Testis (tissue), 3 donors: ENCODE results near the gene POLR2J. TPM values are rescaled to one million over a fixed set of nuclear protein-coding genes. Genes with fewer than 3 reads are reported as not detected.

ENCODE experiments used
- DNase-seq: peaks from one replicate; pipeline ENCODE4 v3.0.0-alpha.2; 2019
- H3K27ac ChIP-seq, 2 donors: fragments of 200-600 bp; sonication (generic); one replicate each; pipeline ENCODE4 v1.5.1; 2019
- H3K27me3 ChIP-seq: fragments of 200-600 bp; sonication (generic); one replicate; pipeline ENCODE4 v1.5.1; 2019
- H3K36me3 ChIP-seq: fragments of 200-600 bp; sonication (generic); one replicate; pipeline ENCODE4 v1.5.1; 2017; ENCODE audit warnings: low read depth; ENCODE audit errors: missing control alignments
- H3K4me1 ChIP-seq: fragments of 200-600 bp; sonication (generic); one replicate; pipeline ENCODE4 v1.5.1; 2019
- H3K4me3 ChIP-seq, 2 donors: fragments of 200-600 bp; sonication (generic); one replicate each; pipeline ENCODE4 v1.5.1; 2017 to 2019
- H3K9me3 ChIP-seq: fragments of 200-600 bp; sonication (generic); one replicate; pipeline ENCODE4 v1.5.1; 2017
- POLR2A ChIP-seq: fragments of 450-650 bp; IDR thresholded peaks from one replicate; pipeline ENCODE4 v1.6.1; 2017; ENCODE audit warnings: antibody characterized with exemption, mild to moderate bottlenecking, moderate library complexity
- WGBS, 2 donors: methylation state at CpG; one replicate each; pipeline ENCODE4 v1.1.5; 2018; 5-methylcytosine and 5-hydroxymethylcytosine counted together
- intact Hi-C: fragments of 100-400 bp; cut with DNase I; formaldehyde crosslinking; loops from one replicate; pipeline ENCODE4 v1.15.1; 2023; ENCODE audit warnings: low total_unique reads
- polyA plus RNA-seq: library from polyadenylated mRNA; stranded (reverse); fragments of 350-450 nt; fragmentation: Illumina TruSeq; extraction: RNeasy Lipid Tissue Mini Kit (QIAGEN cat#74804); gene quantifications from one replicate; pipeline ENCODE4 v1.2.3, GENCODE V29; 2014; ENCODE audit warnings: low read depth, low replicate concordance; ENCODE audit not compliant: insufficient read depth
- total RNA-seq, 2 donors: library from RNA; depleted of rRNA; stranded (reverse); fragments of >200 nt; gene quantifications; one replicate each; pipeline ENCODE4 v1.2.3, GENCODE V29; 2016
- TF ChIP-seq, protein P1 (sequence below), 3 experiments: fragments of 450-650 bp in 2 of 3; fragments of 200-600 bp in 1 of 3; sonication (generic) in 1 of 3; IDR thresholded peaks; one replicate each; pipeline ENCODE4 v1.5.1; 2016 to 2019; ENCODE audit warnings: antibody characterized with exemption in 3 of 3, mild to moderate bottlenecking in 2 of 3, moderate library complexity in 1 of 3

POLR2J gene
- total and polyA plus RNA-seq, 3 donors from 2014 or later: 33.9 to 73.1 (median 46.0) TPM

DNA sequence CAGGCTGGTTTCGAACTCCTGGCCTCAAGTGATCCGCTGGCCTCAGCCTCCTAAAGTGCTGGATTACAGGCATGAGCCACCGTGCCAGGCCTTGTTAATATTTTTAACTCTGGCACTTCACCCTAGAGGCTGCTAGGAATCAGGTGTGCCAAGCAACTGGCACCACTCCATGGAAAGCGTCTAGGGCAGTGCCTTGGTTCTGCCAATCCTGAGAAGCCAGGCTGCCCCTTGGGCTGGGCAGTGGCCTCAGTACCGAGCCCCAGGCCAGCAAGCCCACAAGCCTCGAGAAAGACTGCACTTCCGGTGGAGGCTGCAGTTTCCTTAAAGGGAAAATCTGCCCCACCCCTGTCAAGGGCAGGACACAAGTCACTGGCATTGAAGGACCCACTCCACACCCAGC is 25.4 kb downstream of the POLR2J start:
- H3K27me3 ChIP-seq: no peaks in the 10 kb centered on the region
- H3K9me3 ChIP-seq: no peaks in the 10 kb centered on the region
- 85 to 89% methylated on average over 6 to 7 of the region's 7 CpGs for WGBS, 2 donors
- TF ChIP-seq POLR2A: no peak
- TF ChIP-seq, protein P1, sequence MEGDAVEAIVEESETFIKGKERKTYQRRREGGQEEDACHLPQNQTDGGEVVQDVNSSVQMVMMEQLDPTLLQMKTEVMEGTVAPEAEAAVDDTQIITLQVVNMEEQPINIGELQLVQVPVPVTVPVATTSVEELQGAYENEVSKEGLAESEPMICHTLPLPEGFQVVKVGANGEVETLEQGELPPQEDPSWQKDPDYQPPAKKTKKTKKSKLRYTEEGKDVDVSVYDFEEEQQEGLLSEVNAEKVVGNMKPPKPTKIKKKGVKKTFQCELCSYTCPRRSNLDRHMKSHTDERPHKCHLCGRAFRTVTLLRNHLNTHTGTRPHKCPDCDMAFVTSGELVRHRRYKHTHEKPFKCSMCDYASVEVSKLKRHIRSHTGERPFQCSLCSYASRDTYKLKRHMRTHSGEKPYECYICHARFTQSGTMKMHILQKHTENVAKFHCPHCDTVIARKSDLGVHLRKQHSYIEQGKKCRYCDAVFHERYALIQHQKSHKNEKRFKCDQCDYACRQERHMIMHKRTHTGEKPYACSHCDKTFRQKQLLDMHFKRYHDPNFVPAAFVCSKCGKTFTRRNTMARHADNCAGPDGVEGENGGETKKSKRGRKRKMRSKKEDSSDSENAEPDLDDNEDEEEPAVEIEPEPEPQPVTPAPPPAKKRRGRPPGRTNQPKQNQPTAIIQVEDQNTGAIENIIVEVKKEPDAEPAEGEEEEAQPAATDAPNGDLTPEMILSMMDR (IDR thresholded peaks at IDR 0.05): no peak
- no peak overlapping the region for H3K4me3 ChIP-seq
- H3K4me1 ChIP-seq: no peaks in the 10 kb centered on the region
- H3K36me3 ChIP-seq: no peaks in the 10 kb centered on the region
- no peak overlapping the region for H3K27ac ChIP-seq
- intact Hi-C loops: no loop called here
- no peak for DNase-seq

DNA sequence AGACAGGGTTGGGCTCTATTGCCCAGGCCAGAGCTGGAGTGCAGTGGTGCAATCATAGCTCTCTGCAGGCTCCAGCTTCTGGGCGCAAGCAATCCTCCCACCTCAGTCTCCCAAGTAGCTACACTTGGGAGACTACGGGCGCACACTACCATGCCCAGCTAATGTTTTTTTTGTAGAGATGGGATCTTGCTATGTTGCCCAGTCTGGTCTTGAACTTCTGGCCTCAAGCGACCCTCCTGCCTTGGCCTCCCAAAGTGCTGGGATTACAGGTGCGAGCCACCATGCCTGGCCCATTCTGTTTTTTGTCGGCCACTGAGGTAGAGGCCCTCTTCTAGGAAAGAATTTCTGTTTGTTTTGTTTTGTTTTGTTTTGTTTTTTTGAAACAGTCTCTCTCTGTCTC is 26.3 kb downstream of the POLR2J start:
- Histone ChIP-seq H3K9me3 (no peaks in the 10 kb centered on the region), H3K27ac (no peak overlapping the region), H3K4me1 (no peaks in the 10 kb centered on the region), H3K4me3 (no peak overlapping the region), H3K36me3 (no peaks in the 10 kb centered on the region), H3K27me3 (no peaks in the 10 kb centered on the region)
- TF ChIP-seq, protein P1 (IDR thresholded peaks at IDR 0.05): no peak
- no peak for TF ChIP-seq POLR2A
- WGBS, 2 donors: 97 to 100% methylated on average over 6 of the region's 6 CpGs
- DNase-seq: no peak
- intact Hi-C loops: no loop called here

DNA sequence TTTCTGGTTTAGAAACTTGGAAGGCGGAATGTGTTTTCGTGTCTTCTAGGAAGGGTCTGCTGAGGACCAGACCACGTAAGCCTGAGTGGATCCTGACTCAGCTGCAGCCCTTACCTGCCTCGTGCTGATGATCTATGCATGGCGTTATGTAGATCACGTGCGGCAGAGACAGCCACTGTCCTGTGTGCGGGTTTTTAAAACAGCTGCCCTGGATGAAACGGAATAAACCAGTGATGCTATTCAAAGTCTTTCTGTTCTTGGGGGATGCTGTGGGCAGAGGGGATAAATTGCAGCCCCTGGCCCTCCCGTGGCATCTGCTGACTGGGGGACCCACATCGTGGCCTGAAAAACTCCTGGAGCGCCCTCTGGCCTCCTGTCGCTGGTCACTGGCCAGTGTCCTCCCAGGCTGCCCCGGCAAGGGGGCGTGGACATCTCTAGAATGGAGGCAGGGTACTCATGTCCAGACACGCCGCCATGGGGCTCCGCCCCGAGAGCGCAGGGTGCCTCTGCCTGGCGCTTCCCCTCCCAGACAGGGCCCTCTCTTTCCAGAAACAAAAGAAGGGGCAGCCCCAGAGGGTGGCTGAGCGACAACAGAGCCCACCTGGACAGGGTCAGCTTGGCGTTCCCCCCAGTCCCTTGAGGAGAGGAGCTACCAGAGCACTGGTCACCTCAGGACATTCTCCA is 27.2 kb downstream of the POLR2J start:
- H3K36me3 ChIP-seq: no peaks in the 10 kb centered on the region
- intact Hi-C loops: no loop called here
- no peak overlapping the region for H3K27ac ChIP-seq
- H3K27me3 ChIP-seq: no peaks in the 10 kb centered on the region
- TF ChIP-seq, protein P1 (IDR thresholded peaks at IDR 0.05): no peak
- TF ChIP-seq POLR2A: no peak
- no peaks in the 10 kb centered on the region for H3K9me3 ChIP-seq
- H3K4me3 ChIP-seq: no peak overlapping the region
- H3K4me1 ChIP-seq: no peaks in the 10 kb centered on the region
- DNase-seq: no peak
- 70 to 74% methylated on average over 9 to 21 of the region's 23 CpGs for WGBS, 2 donors

DNA sequence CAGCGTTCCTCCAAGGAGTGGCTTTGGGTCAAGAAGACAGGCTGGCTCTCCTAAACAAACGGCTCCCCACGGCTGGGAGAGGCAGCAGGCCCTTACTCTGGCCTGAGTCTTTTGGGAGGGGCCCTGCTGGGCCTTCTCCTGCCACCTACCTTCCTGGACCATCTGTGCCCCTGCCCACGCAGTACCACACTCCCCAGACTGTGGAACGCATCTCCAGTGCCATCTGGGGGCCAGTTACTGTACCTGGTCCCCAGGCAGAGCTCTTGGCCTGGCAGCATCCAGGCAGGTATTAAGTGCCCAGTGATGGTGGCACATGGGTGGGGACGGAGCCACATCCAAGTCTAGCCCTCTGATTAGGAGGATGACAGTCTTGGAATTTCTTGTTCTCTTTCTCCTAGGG is 28.5 kb downstream of the POLR2J start:
- Histone ChIP-seq H3K4me3 (no peak overlapping the region), H3K27me3 (no peaks in the 10 kb centered on the region), H3K27ac (no peak overlapping the region), H3K4me1 (no peaks in the 10 kb centered on the region), H3K9me3 (no peaks in the 10 kb centered on the region), H3K36me3 (no peaks in the 10 kb centered on the region)
- TF ChIP-seq, protein P1 (IDR thresholded peaks at IDR 0.05): no peak
- TF ChIP-seq POLR2A: no peak
- no peak for DNase-seq
- intact Hi-C loops: no loop called here
- WGBS, 2 donors: 81 to 84% methylated on average over 6 of the region's 6 CpGs

DNA sequence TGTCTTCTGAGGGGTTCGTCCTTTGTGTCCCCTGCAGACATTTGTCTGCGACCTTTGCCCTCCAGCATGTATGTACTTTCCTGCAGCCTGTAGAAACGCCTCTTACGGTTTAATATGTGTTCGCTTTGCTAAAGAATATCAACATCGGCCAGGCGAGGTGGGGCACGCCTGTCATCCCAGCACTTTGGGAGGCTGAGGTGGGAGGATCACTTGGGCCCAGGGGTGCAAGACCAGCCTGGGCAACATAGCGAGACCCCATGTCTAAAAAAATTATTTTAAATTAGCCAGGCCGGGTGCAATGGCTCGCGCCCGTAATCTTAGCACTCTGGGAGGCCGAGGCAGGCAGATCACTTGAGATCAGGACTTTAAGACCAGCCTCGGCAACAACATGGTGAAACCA is 29.6 kb downstream of the POLR2J start:
- Histone ChIP-seq H3K27ac (no peak overlapping the region), H3K4me1 (no peaks in the 10 kb centered on the region)
- intact Hi-C loops: no loop called here

More for the DNA sequence above, 29.6 kb downstream of the POLR2J start:
- Histone ChIP-seq H3K4me3 (no peak overlapping the region), H3K9me3 (no peaks in the 10 kb centered on the region), H3K36me3 (no peaks in the 10 kb centered on the region), H3K27me3 (no peaks in the 10 kb centered on the region)
- WGBS, 2 donors: 97 to 98% methylated on average over 11 to 15 of the region's 15 CpGs
- no peak for TF ChIP-seq POLR2A
- TF ChIP-seq, protein P1 (IDR thresholded peaks at IDR 0.05): no peak
- no peak for DNase-seq
